ENCODE results near the gene CLIP2.
"Not testable (repeated sequence)": the region's sequence is repeated elsewhere in the genome, so short reads cannot be mapped to it uniquely, and the experiment has no call there.

The CLIP2 gene

GRCh38 chr7:74289018-74289658 lies at the start of gene CLIP2:
CLIP2 (plus strand) TSS chr7:74289407; CDS start chr7:74317547, 28,140 bp downstream.
- H3K27me3 ChIP-seq (ENCODE audit: low read depth, low read length): no peaks in the 10 kb centered on the region
- H3K4me1 ChIP-seq (ENCODE audit: control insufficient read depth in 1 of 2, insufficient read depth in 2 of 2, low read length in 2 of 2): peaks cover 11 to 34% of the 10 kb centered on the region in 2 donors
- H3K4me3 ChIP-seq (ENCODE audit: low read depth in 1 of 2, low read length in 2 of 2): peak within 1 kb of the TSS; percentile 69 to 74
- H3K27ac ChIP-seq (ENCODE audit: low read length): peak within 1 kb of the TSS; percentile 1
- no peaks in the 10 kb centered on the region for H3K9me3 ChIP-seq (ENCODE audit: control insufficient read depth in 1 of 2, low read length in 2 of 2)
- no peaks in the 10 kb centered on the region for H3K36me3 ChIP-seq (ENCODE audit: control insufficient read depth in 1 of 2, insufficient read depth in 2 of 2, low read length in 2 of 2)

GRCh38 chr7:74240482-74240881 lies 48.7 kb upstream of the CLIP2 start:
- Histone ChIP-seq H3K27ac (ENCODE audit: low read length) (no peak overlapping the region), H3K4me3 (ENCODE audit: low read depth in 1 of 2, low read length in 2 of 2) (no peak overlapping the region), H3K27me3 (ENCODE audit: low read depth, low read length) (no peaks in the 10 kb centered on the region), H3K4me1 (ENCODE audit: control insufficient read depth in 1 of 2, insufficient read depth in 2 of 2, low read length in 2 of 2) (no peaks in the 10 kb centered on the region), H3K36me3 (ENCODE audit: control insufficient read depth in 1 of 2, insufficient read depth in 2 of 2, low read length in 2 of 2) (peaks cover 28 to 63% of the 10 kb centered on the region in 2 donors), H3K9me3 (ENCODE audit: control insufficient read depth in 1 of 2, low read length in 2 of 2) (no peaks in the 10 kb centered on the region)

DNA sequence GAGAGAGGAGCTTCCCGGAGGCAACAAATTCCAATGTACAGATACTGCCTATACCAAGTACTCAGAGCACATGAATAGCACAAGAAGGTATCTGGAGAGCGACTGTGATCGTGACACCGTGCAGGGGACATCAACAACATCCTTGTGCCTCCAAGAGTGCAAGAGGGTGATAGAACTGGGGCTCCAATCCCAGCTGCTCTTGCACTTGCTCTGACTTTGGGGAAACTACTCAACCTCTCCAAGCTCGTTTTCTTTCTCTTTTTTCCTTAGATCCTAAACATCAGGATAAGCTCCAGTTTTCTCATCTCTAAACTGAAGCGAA lies 47.1 kb upstream of the CLIP2 start:
- Histone ChIP-seq H3K4me3 (ENCODE audit: low read depth in 1 of 2, low read length in 2 of 2) (no peak overlapping the region), H3K36me3 (ENCODE audit: control insufficient read depth in 1 of 2, insufficient read depth in 2 of 2, low read length in 2 of 2) (peaks cover 24 to 62% of the 10 kb centered on the region in 2 donors), H3K27me3 (ENCODE audit: low read depth, low read length) (no peaks in the 10 kb centered on the region), H3K27ac (ENCODE audit: low read length) (no peak overlapping the region), H3K4me1 (ENCODE audit: control insufficient read depth in 1 of 2, insufficient read depth in 2 of 2, low read length in 2 of 2) (no peaks in the 10 kb centered on the region), H3K9me3 (ENCODE audit: control insufficient read depth in 1 of 2, low read length in 2 of 2) (no peaks in the 10 kb centered on the region)

- no peaks in the 10 kb centered on the region for H3K4me1 ChIP-seq (ENCODE audit: control insufficient read depth in 1 of 2, insufficient read depth in 2 of 2, low read length in 2 of 2)
- H3K27ac ChIP-seq (ENCODE audit: low read length): no peak overlapping the region
- peaks cover 13 to 49% of the 10 kb centered on the region in 2 donors for H3K36me3 ChIP-seq (ENCODE audit: control insufficient read depth in 1 of 2, insufficient read depth in 2 of 2, low read length in 2 of 2)
- no peak overlapping the region for H3K4me3 ChIP-seq (ENCODE audit: low read depth in 1 of 2, low read length in 2 of 2)
- no peaks in the 10 kb centered on the region for H3K27me3 ChIP-seq (ENCODE audit: low read depth, low read length)
- no peaks in the 10 kb centered on the region for H3K9me3 ChIP-seq (ENCODE audit: control insufficient read depth in 1 of 2, low read length in 2 of 2)
Observed at GRCh38 chr7:74246497-74246896, 42.7 kb upstream of the CLIP2 start.

DNA sequence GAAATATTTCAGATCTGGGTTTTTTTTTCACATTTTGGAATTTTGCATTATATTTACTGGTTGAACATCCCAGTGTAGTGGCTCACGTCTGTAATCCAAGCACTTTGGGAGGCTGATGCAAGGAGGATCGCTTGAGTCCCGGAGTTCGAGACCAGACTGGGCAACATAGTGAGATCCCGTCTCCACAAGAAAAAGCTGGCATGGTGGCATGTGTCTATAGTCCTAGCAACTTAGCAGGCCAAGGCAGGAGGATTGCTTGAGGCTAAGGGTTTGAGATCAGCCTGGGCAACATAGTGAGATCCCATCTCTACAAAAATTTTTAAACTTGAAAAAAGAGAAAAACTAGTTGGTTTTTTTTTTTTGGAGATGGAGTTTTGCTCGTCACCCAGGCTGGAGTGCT lies 41.1 kb upstream of the CLIP2 start:
- H3K4me3 ChIP-seq (ENCODE audit: low read depth in 1 of 2, low read length in 2 of 2): no peak overlapping the region
- H3K36me3 ChIP-seq (ENCODE audit: control insufficient read depth in 1 of 2, insufficient read depth in 2 of 2, low read length in 2 of 2): peaks cover 7 to 37% of the 10 kb centered on the region in 2 donors
- H3K4me1 ChIP-seq (ENCODE audit: control insufficient read depth in 1 of 2, insufficient read depth in 2 of 2, low read length in 2 of 2): peaks cover 0 to under 1% of the 10 kb centered on the region in 2 donors
- H3K27ac ChIP-seq (ENCODE audit: low read length): no peak overlapping the region
- H3K27me3 ChIP-seq (ENCODE audit: low read depth, low read length): no peaks in the 10 kb centered on the region
- H3K9me3 ChIP-seq (ENCODE audit: control insufficient read depth in 1 of 2, low read length in 2 of 2): no peaks in the 10 kb centered on the region

DNA sequence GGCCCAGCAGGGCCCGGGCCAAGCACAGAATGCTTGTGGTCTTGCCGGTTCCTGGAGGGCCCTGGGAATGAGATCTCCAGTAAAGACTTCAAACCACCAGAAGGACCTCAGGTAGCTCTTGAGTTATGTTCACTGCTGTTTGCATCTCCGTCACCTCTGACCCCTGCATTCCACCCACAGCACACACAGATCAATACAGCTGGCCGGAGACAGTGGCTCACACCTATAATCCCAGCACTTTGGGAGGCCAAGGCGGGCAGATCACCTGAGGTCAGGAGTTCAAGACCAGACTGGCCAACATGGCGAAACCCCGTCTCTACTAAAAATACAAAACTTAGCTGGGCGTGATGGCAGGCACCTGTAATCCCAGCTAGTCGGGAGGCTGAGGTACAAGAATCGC lies 40.1 kb upstream of the CLIP2 start:
- H3K36me3 ChIP-seq (ENCODE audit: control insufficient read depth in 1 of 2, insufficient read depth in 2 of 2, low read length in 2 of 2): peaks cover 7 to 35% of the 10 kb centered on the region in 2 donors
- H3K4me1 ChIP-seq (ENCODE audit: control insufficient read depth in 1 of 2, insufficient read depth in 2 of 2, low read length in 2 of 2); H3K27me3 ChIP-seq (ENCODE audit: low read depth, low read length); H3K4me3 ChIP-seq (ENCODE audit: low read depth in 1 of 2, low read length in 2 of 2); H3K27ac ChIP-seq (ENCODE audit: low read length); H3K9me3 ChIP-seq (ENCODE audit: control insufficient read depth in 1 of 2, low read length in 2 of 2): not testable (repeated sequence)

DNA sequence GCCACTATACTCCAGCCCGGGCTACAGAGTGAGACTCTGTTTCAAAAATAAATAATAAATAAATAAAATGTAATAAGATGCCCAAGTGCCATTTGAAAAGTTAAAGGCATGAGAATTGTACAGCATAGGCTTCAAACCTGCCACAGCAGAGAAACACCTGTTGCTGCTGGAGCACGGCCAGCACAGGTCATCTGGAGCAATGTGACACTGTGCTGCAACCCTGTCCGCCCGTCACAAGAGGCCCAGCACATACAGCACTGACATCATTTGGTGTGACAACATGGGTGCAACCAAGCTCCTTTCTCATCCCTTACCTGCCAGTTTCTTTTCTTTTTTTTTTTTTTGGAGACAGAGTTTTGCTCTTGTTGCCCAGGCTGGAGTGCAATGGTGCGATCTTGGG lies 36.3 kb upstream of the CLIP2 start:
- Histone ChIP-seq H3K4me3 (ENCODE audit: low read depth in 1 of 2, low read length in 2 of 2) (no peak overlapping the region), H3K9me3 (ENCODE audit: control insufficient read depth in 1 of 2, low read length in 2 of 2) (no peaks in the 10 kb centered on the region), H3K27ac (ENCODE audit: low read length) (no peak overlapping the region), H3K27me3 (ENCODE audit: low read depth, low read length) (no peaks in the 10 kb centered on the region), H3K4me1 (ENCODE audit: control insufficient read depth in 1 of 2, insufficient read depth in 2 of 2, low read length in 2 of 2) (peaks cover 5 to 13% of the 10 kb centered on the region in 2 donors), H3K36me3 (ENCODE audit: control insufficient read depth in 1 of 2, insufficient read depth in 2 of 2, low read length in 2 of 2) (peaks cover 6 to 22% of the 10 kb centered on the region in 2 donors)

- Histone ChIP-seq H3K4me1 (ENCODE audit: control insufficient read depth in 1 of 2, insufficient read depth in 2 of 2, low read length in 2 of 2) (peaks cover 5 to 13% of the 10 kb centered on the region in 2 donors), H3K4me3 (ENCODE audit: low read depth in 1 of 2, low read length in 2 of 2) (peak overlapping the region; percentile 83 to 85), H3K27me3 (ENCODE audit: low read depth, low read length) (no peaks in the 10 kb centered on the region), H3K27ac (ENCODE audit: low read length) (peak overlapping the region; percentile 77), H3K9me3 (ENCODE audit: control insufficient read depth in 1 of 2, low read length in 2 of 2) (no peaks in the 10 kb centered on the region), H3K36me3 (ENCODE audit: control insufficient read depth in 1 of 2, insufficient read depth in 2 of 2, low read length in 2 of 2) (peaks cover 3 to 17% of the 10 kb centered on the region in 2 donors)
Observed at GRCh38 chr7:74253331-74253730, 35.9 kb upstream of the CLIP2 start.

DNA sequence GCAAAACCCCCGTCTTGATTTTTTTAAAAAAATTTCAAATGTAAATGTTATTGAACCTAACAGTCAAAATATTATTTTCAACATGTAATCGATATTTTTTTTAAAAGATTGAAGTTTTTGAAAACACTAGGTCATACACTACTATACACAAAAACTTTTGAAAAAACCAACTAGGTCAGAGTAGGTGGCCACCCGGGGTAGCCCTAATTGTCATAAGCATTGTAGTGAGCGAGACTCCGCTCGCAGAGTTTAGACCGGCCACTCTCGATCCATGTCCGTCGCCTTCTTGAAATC lies 35.4 kb upstream of the CLIP2 start:
- Histone ChIP-seq H3K27me3 (ENCODE audit: low read depth, low read length) (no peaks in the 10 kb centered on the region), H3K9me3 (ENCODE audit: control insufficient read depth in 1 of 2, low read length in 2 of 2) (no peaks in the 10 kb centered on the region), H3K27ac (ENCODE audit: low read length) (peak overlapping the region; percentile 77), H3K4me1 (ENCODE audit: control insufficient read depth in 1 of 2, insufficient read depth in 2 of 2, low read length in 2 of 2) (peaks cover 5 to 13% of the 10 kb centered on the region in 2 donors), H3K4me3 (ENCODE audit: low read depth in 1 of 2, low read length in 2 of 2) (peak overlapping the region; percentile 83 to 85), H3K36me3 (ENCODE audit: control insufficient read depth in 1 of 2, insufficient read depth in 2 of 2, low read length in 2 of 2) (peaks cover 3 to 13% of the 10 kb centered on the region in 2 donors)

DNA sequence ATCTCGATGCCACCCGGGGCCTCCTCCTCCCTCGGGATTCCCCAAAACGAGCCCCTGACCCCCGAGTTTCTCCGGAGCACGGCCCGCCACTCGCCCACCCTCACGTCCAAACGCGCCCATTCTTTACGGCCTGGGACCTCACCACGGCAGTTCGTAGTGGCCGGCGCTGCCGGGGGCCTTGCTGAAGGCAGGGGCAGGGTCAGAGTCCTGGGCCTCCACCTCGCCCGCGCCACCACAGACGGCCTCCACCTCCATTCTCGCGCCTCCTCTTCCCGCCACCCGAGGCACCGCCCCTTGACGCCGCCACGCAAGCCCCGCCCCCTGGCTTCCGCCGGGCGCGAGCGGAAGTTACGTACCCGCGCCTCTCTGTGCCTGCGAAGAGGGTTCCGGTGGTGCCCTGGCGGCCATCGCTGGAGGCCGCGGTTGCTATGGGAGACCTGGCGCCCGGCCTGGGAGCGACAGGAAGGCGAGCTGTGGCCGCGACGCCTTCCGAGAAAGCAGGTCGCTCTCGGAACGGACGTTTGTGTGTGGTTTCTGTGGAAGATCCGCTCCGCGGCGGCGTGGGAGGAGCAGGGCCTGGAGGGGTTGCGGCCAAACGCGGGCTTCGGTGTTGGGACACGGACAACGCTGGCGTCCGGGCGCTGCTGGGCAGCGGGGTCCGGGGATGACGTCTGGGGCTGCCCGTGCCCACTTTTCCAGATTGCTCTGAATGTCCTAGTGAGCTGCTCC lies 34.9 kb upstream of the CLIP2 start, which contains the start of gene RFC2:
TSS of gene RFC2 (minus strand) at position 271 of the 729 bp plus-strand sequence. CDS start at position 255, 16 bp downstream.
- no peaks in the 10 kb centered on the region for H3K9me3 ChIP-seq (ENCODE audit: control insufficient read depth in 1 of 2, low read length in 2 of 2)
- peaks cover 5 to 13% of the 10 kb centered on the region in 2 donors for H3K4me1 ChIP-seq (ENCODE audit: control insufficient read depth in 1 of 2, insufficient read depth in 2 of 2, low read length in 2 of 2)

GRCh38 chr7:74254858-74255379 lies 34.3 kb upstream of the CLIP2 start:
- H3K4me1 ChIP-seq (ENCODE audit: control insufficient read depth in 1 of 2, insufficient read depth in 2 of 2, low read length in 2 of 2): peaks cover 5 to 13% of the 10 kb centered on the region in 2 donors
- peak overlapping the region; percentile 83 to 85 for H3K4me3 ChIP-seq (ENCODE audit: low read depth in 1 of 2, low read length in 2 of 2)
- H3K9me3 ChIP-seq (ENCODE audit: control insufficient read depth in 1 of 2, low read length in 2 of 2): no peaks in the 10 kb centered on the region
- H3K27ac ChIP-seq (ENCODE audit: low read length): peak overlapping the region; percentile 92
- no peaks in the 10 kb centered on the region for H3K27me3 ChIP-seq (ENCODE audit: low read depth, low read length)
- peaks cover 0 to 7% of the 10 kb centered on the region in 2 donors for H3K36me3 ChIP-seq (ENCODE audit: control insufficient read depth in 1 of 2, insufficient read depth in 2 of 2, low read length in 2 of 2)

More for the DNA sequence above, 34.9 kb upstream of the CLIP2 start, which contains the start of gene RFC2:
- H3K27me3 ChIP-seq (ENCODE audit: low read depth, low read length): no peaks in the 10 kb centered on the region
- H3K27ac ChIP-seq (ENCODE audit: low read length): peak within 1 kb of the TSS; percentile 92
- H3K4me3 ChIP-seq (ENCODE audit: low read depth in 1 of 2, low read length in 2 of 2): peak within 1 kb of the TSS; percentile 83 to 85
- H3K36me3 ChIP-seq (ENCODE audit: control insufficient read depth in 1 of 2, insufficient read depth in 2 of 2, low read length in 2 of 2): peaks cover 0 to 8% of the 10 kb centered on the region in 2 donors
